Measurements from ENCODE around the gene IFT22.
"Not testable (repeated sequence)": the region's sequence is repeated elsewhere in the genome, so short reads cannot be mapped to it uniquely, and the experiment has no call there.

IFT22 gene

DNA sequence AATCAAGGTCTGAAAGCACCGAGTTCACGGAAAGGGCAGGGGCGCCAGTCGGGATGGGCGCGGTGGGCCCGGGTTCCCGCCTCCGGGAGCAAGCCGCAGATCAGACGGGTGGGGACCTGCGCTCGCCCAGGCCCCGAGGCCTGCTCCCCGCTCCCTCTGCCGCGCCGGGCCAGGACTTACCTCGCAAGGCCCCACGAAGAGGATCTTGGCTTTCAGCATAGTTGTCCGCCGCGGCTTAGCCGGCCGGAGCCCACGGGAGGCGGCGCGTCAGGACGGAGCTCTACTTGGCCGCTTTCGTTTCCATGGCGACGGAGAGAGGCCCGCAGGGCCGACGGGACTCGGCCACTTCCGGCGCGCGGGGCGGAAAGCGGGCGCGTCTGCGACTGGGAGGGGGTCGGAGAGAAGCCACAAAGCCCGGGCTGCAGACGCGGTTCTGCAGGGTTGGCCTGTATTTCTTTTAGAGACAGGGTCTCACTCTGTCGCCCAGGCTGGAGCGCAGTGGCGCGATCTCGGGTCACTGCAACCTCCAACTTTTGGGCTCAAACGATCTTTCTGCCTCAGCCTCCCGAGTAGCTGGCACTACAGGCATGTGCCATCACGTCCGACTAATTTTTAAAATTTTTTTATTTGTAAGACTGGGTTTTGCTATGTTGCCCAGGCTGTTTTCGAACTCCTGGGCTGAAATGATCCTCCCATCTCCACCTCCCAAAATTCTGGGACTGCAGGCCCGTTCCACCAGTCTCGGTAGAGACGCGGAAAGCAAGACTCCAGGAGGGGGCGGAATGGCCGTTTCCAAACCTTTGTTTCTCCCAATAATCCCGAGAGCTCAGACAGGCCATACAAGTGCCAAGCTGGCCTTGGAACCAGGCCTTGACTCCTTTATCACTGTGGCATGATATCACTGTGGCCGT is at the start of gene IFT22:
Gene IFT22, minus strand, starts transcription at position 322 of the 911 bp plus-strand sequence. Its CDS starts 103 bp downstream, at position 219.
- peak; percentile 63 for DNase-seq

DNA sequence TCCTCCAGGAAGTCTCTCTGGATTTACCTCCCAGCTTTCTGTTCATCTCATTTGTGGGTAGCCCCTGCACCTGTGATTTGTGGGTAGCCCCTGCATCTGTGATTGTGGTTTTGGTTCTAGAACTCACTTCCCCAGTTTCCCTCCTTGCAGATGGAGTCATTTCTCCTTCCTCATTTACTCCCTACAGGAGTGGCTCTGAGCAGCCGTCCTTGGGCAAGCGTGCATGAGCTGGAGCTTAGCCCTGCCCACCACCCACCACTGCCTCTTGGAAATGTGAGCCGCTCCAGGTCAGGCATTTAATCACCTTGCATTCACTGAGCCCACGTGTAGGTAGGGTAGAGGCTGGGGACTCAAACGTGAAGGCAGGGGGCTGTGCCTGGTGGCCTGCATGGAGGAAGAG is 49.2 kb upstream of the IFT22 start:
- DNase-seq, result no peak

GRCh38 chr7:101368422-101369165 is 47.0 kb upstream of the IFT22 start:
- no peak for DNase-seq

DNA sequence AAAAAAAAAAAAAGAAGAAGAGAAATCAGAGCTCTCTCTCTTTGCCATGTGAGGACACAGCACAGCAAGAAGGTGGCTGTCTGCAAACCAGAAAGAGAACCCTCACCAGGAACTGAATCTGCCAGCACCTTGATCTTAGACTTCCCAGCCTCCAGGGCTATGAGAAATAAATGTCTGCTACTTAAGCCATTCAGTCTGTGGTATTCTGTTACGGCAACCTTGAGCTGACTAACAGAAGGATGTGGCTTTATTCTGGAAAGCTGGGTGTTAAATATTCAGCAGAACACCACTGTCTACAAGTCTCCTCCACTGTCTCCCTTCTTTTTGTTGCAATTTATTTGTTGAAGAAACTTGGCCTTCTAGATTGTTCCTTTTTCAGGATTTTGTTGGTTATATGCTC is 46.1 kb upstream of the IFT22 start:
- DNase-seq, result no peak

DNA sequence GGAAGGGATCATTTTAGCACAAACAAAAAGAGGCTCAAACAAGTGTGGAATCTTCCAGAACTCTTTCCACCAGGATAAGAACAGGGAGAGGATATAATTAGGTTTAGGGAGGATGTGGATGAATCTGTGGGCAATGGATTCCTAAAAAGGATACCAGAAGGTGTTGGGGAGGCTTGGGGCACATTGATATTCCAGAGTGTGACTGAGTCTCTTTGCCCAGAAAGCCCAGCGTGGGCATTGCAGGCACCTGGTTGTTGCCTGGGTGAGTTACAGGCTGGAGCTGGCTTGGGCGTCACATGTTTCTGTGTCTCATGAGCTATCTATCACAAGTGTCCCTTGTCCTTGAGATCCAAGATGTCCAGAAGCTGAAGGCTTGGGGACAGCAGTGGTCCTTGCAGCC is 44.3 kb upstream of the IFT22 start:
- DNase-seq, result no peak

DNA sequence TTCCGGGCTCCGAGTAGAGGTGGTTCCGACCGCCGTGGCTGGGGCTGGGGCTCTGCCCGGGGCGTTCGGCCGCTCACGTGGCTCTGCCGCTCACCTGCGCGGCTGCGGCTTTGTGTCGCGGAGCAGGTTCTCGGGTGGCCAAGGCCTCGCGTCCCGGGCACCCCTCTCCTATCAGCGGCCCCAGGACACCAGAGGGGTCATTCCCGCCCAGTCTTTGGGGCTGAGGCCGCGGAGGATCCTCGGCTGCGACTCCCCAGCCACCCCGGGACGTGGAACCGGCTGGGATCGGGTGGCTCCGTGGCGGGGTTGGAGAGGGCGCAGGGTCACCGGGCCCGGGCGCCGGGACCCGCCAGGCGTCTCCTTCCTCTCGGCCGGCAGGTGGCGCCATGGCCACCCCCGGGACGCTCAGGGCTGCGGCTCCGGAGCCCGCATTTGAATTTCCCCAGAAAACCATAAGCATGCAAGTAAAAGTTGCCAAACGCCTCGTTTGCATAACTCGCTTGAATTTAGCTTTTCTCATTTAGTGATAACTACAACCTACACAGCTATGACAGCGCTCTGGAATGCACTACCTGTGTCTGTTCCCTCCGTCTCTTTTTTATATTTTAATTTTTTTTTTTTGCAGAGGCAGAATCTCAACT is 42.2 kb upstream of the IFT22 start:
- no peak for DNase-seq

DNA sequence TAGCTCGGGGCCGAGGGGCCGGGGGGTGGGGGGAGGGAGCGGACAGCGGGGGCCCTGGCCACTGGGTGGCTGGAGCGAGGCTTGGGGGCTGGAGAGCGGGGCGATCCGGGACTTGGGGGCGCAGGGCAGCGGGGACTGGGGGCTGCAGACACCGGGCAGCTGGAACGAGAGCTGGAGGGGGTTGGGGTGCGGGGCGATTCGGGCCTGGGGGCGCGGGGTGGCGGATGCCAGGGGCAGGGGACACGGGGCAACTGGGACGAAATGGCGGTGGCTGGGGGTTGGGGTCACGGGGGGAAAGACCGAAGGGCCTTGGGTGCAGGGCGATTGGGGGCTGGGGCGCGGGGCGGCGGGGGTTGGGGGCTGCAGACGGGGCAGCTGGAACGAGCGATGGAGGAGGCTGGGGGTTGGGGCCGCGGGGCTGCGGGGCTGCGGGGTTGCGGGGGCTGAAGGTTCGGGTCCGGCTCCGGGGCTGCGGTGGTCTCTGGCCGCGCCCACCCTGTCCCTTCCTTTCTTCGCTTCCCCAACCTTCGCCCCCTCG is 41.7 kb upstream of the IFT22 start:
- no peak for DNase-seq

- DNase-seq, result no peak
These were observed 41.0 kb upstream of the IFT22 start, which contains the start of gene COL26A1 for GRCh38 chr7:101362334-101363195. COL26A1 (plus strand) TSS chr7:101362875; CDS start chr7:101363033, 158 bp downstream.

GRCh38 chr7:101357433-101357832 is 35.8 kb upstream of the IFT22 start:
- DNase-seq, result no peak

- no peak for DNase-seq
These were observed 31.3 kb upstream of the IFT22 start for GRCh38 chr7:101352920-101353308.

DNA sequence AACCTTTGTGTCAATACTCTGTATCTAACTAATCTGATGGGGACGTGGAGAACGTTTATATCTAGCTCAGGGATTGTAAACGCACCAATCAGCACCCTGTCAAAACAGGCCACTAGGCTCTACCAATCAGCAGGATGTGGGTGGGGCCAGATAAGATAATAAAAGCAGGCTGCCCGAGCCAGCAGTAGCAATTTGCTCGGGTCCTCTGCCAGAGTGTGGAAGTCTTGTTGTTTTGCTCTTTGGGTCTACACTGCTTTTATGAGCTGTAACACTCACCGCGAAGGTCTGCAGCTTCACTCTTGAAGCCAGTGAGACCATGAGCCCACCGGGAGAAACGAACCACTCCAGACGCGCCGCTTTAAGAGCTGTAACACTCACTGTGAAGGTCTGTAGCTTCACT is 27.7 kb upstream of the IFT22 start:
- not testable (repeated sequence) for DNase-seq

DNA sequence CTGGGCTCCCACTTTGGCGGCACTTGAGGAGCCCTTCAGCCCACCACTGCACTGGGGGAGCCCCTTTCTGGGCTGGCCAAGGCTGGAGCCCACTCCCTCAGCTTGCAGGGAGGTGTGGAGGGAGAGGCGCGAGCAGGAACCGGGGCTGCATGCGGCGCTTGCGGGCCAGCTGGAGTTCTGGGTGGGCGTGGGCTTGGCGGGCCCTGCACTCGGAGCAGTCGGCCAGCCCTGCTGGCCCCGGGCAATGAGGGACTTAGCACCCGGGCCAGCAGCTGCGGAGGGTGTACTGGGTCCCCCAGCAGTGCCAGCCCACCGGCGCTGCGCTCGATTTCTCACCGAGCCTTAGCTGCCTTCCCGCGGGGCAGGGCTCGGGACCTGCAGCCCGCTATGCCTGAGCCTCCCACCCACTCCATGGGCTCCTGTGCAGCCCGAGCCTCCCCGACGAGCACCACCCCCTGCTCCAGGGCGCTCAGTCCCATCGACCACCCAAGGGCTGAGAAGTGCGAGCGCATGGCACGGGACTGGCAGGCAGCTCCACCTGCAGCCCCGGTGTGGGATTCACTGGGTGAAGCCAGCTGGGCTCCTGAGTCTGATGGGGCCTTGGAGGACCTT is 26.9 kb upstream of the IFT22 start:
- not testable (repeated sequence) for DNase-seq

GRCh38 chr7:101347477-101347876 is 25.9 kb upstream of the IFT22 start:
- DNase-seq, result no peak

DNA sequence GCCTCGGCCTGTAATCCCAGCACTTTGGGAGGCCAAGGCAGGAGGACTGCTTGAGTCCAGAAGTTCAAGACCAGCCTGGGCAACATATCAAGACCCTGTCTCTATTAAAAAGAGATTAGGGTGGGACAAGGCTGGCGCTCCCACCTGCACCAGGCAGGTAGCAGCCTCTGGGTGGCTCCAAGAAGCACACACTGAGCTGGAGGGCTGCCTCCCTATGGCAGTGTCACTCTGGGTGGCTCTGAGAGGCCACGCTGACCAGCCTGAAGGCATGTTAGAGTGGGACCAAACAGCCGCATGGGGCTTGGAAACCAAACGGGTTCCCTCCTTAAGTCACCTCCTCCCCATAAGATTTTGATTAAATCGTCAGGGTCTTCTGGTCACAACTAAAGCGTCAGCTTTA is 21.3 kb upstream of the IFT22 start:
- no peak for DNase-seq

DNA sequence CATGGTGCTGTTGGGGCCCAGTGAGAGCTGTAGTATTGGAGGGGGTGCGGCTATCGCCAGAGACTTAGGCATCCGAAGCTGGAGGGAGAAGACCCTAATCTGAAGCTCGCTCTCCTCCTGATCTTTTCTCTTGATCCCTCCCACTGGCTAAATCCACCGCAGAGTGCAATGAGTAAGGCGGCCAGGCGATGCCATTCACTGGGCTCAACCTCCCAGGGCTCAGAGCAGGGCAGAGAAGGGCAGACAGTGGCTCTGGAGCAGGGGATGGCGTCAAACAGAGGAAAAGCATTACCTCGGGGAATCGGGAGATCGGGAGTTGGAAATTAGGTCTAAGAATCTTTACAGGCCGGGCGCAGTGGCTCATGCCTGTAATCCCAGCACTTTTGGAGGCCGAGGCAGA is 18.8 kb upstream of the IFT22 start:
- DNase-seq, result no peak

GRCh38 chr7:101333912-101334311 is 12.3 kb upstream of the IFT22 start:
- no peak for DNase-seq

DNA sequence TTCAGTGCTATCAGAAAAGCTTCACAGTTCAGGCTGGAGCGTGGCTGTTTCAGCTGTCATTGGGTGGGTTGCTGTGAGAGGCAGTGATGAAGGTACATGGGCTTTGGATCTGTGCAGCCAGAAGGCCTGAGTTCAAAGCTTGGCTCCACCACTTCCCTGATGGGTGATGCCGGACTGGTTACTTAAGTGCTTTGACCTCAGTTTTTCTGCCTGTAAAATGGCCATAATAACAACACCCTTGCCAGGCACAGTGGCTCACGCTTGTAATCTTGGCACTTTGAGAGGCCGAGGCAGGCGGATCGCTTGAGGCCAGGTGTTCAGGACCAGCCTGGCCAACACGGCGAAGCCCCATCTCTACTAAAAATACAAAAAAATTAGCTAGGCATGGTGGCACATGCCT is 10.4 kb upstream of the IFT22 start:
- DNase-seq, result no peak

GRCh38 chr7:101330011-101330484 is 8.4 kb upstream of the IFT22 start:
- DNase-seq, result no peak

DNA sequence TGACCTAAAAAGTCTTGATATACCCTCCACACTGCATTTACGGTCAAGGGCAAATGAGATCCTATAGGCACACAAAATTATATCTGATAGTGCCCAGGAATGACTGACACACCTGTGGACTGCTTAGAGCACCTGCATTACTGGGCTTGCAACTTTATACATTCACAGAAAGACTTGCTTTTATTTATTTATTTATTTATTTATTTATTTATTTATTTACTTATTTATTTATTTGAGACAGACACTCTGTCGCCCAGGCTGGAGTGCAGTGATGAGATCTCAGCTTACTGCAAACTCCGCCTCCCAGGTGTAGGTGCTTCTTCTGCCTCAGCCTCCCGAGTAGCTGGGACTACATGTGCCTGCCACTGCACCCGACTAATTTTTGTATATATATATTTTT is 6.5 kb upstream of the IFT22 start:
- DNase-seq, result no peak

DNA sequence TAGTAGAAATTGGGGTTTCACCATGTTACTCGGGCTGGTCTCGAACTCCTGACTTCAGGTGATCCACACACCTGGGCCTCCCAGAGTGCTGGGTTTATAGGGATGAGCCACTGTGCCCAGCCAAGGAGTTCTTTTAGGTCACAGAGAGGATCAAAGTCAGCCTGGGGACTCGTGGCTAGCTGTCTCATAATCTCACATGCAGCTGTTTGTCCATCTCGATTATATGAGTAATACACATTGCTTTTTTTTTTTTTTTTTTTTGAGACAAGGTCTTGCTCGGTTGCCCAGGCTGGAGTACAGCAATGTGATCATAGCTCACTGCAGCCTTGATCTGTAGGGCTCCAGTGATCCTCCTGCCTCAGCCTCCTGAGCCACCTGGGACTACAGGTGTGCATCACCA is 2.2 kb downstream of the IFT22 start:
- no peak for DNase-seq

- DNase-seq, result peak; percentile 34
These were observed 6.3 kb downstream of the IFT22 start for GRCh38 chr7:101315336-101315735.
